ENCODE results near the gene DLX1. TPM values are rescaled to one million over a fixed set of nuclear protein-coding genes. Genes with fewer than 3 reads are reported as not detected.

The DLX1 gene
- total RNA-seq, 2 donors from 2014 or later, result not detected

DNA sequence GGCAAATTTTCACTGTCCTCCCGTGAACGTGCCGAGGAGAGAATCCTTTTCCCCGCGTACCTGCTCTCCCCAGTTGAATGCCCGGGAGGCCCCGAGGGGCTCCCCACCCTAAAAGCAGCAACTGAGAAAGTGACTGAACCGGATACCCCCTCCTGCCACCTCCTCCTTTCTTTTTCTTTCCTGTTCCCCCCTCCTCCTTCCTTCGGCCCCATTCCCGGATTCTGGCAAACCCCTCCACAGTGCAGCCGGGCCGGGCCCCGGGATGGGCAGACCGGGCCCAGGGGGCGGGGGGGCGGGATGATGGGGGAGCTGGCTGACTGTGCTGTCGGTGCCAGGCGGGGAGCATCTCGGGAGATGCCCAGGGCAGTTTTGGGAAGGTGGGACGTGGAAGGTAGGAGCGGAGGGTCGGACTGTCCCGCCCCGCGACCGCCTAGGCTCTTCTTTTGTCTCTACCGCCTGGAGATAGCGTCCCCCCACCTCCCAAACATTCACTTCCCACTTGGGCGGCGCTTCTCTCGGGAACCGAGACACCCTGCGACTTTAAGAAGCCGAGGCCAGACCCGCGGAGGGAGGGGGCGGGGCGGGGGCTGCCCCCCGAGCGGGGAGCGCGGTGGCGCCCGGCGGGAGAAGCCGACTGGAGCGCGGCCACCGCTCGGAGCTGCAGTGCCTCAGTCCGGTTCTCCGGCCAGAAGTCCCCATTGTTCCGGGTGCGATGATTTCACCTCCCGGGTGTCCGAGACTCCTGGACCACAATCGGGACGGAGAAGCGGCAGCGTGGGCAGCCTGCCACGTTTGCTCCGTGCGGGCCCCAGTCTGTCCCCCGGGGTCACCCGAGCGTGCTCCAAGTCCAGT is 9.2 kb downstream of the DLX1 start:
- peaks cover 11% of the 10 kb centered on the region for H3K36me3 Mint-ChIP-seq
- H3K4me3 Mint-ChIP-seq, result peak overlapping the region; percentile 82
- ATAC-seq (no peak), DNase-seq (ENCODE audit: low spot score) (no peak)
- peaks cover 52 to 63% of the 10 kb centered on the region in 2 donors for H3K27me3 Mint-ChIP-seq
- H3K4me1 Mint-ChIP-seq (ENCODE audit: low read depth in 2 of 2), result peaks cover 32 to 43% of the 10 kb centered on the region in 2 donors
- H3K27ac Mint-ChIP-seq, result peak overlapping the region; percentile 38 to 62
- H3K9me3 Mint-ChIP-seq, result no peaks in the 10 kb centered on the region

- Mint-ChIP-seq H3K4me1 (ENCODE audit: low read depth in 2 of 2) (peaks cover 29 to 43% of the 10 kb centered on the region in 2 donors), H3K9me3 (no peaks in the 10 kb centered on the region), H3K4me3 (peak overlapping the region; percentile 78), H3K36me3 (peaks cover 11% of the 10 kb centered on the region), H3K27ac (no peak overlapping the region), H3K27me3 (peaks cover 45 to 55% of the 10 kb centered on the region in 2 donors)
- ATAC-seq, result peak; percentile 85 to 89
- DNase-seq (ENCODE audit: low spot score), result peak; percentile 85
These were observed 10.0 kb downstream of the DLX1 start for GRCh38 chr2:172095146-172095904.

DNA sequence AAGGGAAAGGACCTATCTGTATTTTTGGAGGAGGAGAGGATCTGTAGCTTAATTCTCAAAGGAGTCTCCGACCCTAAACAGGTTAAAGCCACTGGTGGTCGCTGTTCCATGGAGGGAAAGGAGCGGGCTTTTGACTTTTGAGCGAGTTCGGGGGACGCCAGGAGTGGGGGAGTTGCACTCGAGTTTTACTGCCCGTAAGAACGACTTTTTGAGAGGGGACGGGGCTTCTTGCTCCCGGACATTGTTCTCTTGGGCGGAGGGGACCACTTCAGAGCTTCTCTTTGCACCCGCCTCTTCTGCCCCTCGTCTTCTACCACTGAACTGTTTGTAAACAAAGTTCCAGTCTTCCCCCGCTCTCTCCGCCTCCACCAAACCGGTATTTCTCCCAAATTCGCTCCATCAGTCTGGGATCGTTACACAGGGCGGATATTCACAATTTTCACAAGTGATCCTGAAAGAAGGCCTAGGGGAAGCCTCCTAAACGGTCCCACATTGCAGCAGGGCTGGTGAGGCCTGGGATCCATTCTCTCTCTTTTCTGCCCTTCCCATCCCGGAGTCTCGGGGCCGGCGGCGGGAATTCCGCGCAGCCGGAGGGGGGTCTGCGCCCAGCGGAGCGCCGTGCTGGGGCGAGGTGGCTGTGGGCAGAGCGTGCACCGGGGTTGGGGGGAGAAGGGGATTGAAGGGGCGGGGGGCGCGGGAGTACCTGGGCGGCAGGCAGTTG is 10.8 kb downstream of the DLX1 start:
- ATAC-seq (no peak), DNase-seq (ENCODE audit: low spot score) (no peak)
- peaks cover 32 to 43% of the 10 kb centered on the region in 2 donors for H3K4me1 Mint-ChIP-seq (ENCODE audit: low read depth in 2 of 2)
- H3K4me3 Mint-ChIP-seq, result peak overlapping the region; percentile 78
- no peak overlapping the region for H3K27ac Mint-ChIP-seq
- H3K9me3 Mint-ChIP-seq, result no peaks in the 10 kb centered on the region
- peaks cover 45 to 54% of the 10 kb centered on the region in 2 donors for H3K27me3 Mint-ChIP-seq
- H3K36me3 Mint-ChIP-seq, result peaks cover 11% of the 10 kb centered on the region

DNA sequence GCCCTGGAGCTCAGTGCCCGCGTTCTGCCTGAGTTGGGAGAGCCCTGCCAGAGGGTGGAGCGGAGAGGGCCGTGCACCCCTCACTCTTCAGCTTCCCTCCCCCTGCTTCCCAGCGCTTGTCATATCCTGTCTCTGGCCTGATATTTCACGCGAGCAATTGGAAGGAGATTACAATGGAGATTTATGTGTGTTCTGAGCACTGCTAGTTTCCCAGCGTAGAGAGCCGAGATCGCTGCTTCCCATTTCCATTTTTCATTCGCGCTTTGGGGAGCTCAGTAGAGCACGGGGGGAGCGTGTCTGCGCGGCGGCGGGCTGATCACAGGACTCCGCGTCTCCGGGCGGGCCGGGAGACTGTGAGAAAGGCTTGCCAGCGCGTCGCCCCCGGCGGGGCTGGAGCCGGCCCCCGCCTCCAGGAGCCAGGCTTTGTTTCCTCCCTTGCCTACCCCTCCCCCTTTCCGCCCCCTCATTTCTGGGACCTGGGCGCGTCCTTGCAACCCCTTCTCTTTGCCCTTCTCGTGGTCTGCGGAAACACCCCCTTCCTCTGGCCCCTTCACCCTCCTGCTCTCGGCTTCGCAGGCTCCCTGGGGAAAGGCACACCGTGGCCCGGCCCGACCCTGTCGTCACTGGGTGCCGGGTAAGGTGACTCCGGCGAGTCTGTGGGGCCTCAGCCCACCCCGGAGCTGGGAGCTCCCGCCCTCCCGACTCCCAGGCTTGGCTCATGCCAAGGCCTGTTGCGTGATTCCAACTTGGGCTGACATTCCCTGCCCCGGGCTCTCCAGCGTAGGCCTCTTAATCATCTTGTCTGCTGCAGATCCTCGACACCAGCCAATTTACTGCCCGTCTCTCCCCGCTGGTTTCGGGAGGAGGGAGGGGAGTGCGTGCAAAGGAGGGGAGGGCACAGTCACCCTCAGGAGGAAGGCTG is 11.6 kb downstream of the DLX1 start:
- Mint-ChIP-seq H3K27ac (no peak overlapping the region), H3K27me3 (peaks cover 46 to 54% of the 10 kb centered on the region in 2 donors), H3K9me3 (no peaks in the 10 kb centered on the region), H3K36me3 (peaks cover 11% of the 10 kb centered on the region), H3K4me1 (ENCODE audit: low read depth in 2 of 2) (peaks cover 37 to 45% of the 10 kb centered on the region in 2 donors), H3K4me3 (peak overlapping the region; percentile 75)
- ATAC-seq (no peak), DNase-seq (ENCODE audit: low spot score) (no peak)

- Mint-ChIP-seq H3K27me3 (peaks cover 44 to 51% of the 10 kb centered on the region in 2 donors), H3K27ac (no peak overlapping the region), H3K9me3 (no peaks in the 10 kb centered on the region), H3K4me1 (ENCODE audit: low read depth in 2 of 2) (peaks cover 43 to 48% of the 10 kb centered on the region in 2 donors), H3K4me3 (no peak overlapping the region), H3K36me3 (peaks cover 11% of the 10 kb centered on the region)
- ATAC-seq, result no peak
- DNase-seq (ENCODE audit: low spot score), result no peak
These were observed 12.3 kb downstream of the DLX1 start for GRCh38 chr2:172097557-172098131.

- no peak for ATAC-seq
These were observed 13.0 kb downstream of the DLX1 start for GRCh38 chr2:172098287-172098649.

GRCh38 chr2:172098650-172099471 is 13.6 kb downstream of the DLX1 start:
- Mint-ChIP-seq H3K36me3 (peaks cover 8% of the 10 kb centered on the region), H3K27me3 (peaks cover 37 to 44% of the 10 kb centered on the region in 2 donors), H3K27ac (peak overlapping the region; percentile 1 to 16), H3K4me1 (ENCODE audit: low read depth in 2 of 2) (peaks cover 43 to 50% of the 10 kb centered on the region in 2 donors), H3K4me3 (peak overlapping the region; percentile 71), H3K9me3 (no peaks in the 10 kb centered on the region)
- ATAC-seq (peak; percentile 46 to 66), DNase-seq (ENCODE audit: low spot score) (peak; percentile 85)

More at GRCh38 chr2:172098287-172098649, 13.0 kb downstream of the DLX1 start:
- no peaks in the 10 kb centered on the region for H3K9me3 Mint-ChIP-seq
- peaks cover 11% of the 10 kb centered on the region for H3K36me3 Mint-ChIP-seq
- H3K27ac Mint-ChIP-seq, result peak overlapping the region; percentile 1 to 16
- no peak for DNase-seq (ENCODE audit: low spot score)
- peak overlapping the region; percentile 71 for H3K4me3 Mint-ChIP-seq
- peaks cover 44 to 50% of the 10 kb centered on the region in 2 donors for H3K4me1 Mint-ChIP-seq (ENCODE audit: low read depth in 2 of 2)
- H3K27me3 Mint-ChIP-seq, result peaks cover 39 to 45% of the 10 kb centered on the region in 2 donors

DNA sequence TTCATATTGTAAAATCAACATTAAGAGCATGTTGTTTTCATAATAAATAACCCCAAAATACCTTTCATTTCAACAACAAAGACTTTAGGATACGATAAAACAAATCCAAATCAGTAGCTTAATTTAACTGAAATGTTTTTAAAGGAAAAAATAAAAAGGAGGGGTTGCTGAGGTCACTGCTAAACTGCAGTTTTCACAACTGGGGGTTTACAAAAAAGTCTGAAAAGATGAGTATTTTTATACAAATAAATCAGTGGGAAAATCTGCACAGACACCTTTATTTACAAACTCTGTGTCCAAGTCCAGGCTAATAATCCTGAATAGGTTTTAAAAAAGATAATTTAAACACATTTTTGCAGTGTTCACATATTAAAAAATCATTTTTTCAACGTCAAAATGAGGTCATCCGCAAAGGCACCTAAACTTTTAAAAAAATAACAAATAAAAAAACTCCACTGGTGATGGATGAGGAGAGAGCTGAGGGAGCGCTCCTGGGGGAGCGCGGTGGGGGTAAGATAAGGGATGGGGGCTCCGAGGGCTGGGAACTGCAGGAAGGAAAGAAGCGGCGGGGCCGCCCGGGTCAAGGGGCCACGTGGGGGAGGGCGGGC is 14.3 kb downstream of the DLX1 start:
- no peaks in the 10 kb centered on the region for H3K9me3 Mint-ChIP-seq
- no peak overlapping the region for H3K4me3 Mint-ChIP-seq
- peaks cover 40 to 46% of the 10 kb centered on the region in 2 donors for H3K27me3 Mint-ChIP-seq
- H3K27ac Mint-ChIP-seq, result no peak overlapping the region
- H3K36me3 Mint-ChIP-seq, result peaks cover 6% of the 10 kb centered on the region
- DNase-seq (ENCODE audit: low spot score) (no peak), ATAC-seq (no peak)
- H3K4me1 Mint-ChIP-seq (ENCODE audit: low read depth in 2 of 2), result peaks cover 44 to 52% of the 10 kb centered on the region in 2 donors

DNA sequence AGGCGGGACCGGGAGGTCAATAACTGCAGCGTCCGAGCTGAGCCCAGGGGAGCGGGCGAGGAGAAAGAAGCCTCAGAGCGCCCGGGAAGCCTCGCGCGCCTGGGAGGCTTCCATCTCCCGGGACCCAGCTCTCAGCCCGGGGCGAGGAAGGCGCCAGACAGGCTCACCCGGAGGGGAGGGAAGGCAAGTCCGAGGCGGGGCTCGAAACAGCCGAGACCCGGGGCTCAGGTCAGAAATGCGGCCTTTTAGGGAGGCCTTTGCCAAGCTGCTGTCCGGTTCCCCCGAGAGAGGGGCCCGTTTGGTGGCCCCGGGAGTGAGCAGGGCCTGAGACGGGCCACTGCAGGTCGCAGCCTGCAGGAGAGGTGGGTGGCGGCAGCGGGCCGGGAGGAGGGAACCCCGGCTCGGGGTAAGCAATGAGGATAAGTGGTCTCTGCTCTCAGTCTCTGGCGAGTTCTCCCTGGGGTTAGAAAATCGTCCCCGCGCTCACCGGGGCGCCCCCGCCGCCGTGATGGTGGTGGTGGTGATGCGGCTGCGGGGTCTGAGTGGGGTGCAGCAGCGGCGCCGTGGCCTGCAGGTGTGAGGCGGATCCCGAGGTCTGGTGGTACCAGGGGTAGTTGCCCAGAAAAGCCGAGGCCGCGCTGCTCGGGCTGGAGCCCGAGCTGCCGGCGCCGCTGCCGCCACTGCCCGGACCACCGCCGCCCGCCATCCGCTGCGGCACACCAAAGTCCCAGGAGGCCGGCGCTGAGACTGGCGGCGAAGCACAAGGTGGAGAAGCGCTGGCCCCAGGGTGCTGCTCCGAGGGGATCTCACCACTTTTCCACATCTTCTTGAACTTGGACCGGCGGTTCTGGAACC is 15.0 kb downstream of the DLX1 start:
- Mint-ChIP-seq H3K36me3 (peaks cover 6% of the 10 kb centered on the region), H3K4me1 (ENCODE audit: low read depth in 2 of 2) (peaks cover 42 to 49% of the 10 kb centered on the region in 2 donors), H3K27ac (no peak overlapping the region), H3K4me3 (peak overlapping the region; percentile 38), H3K9me3 (no peaks in the 10 kb centered on the region), H3K27me3 (peaks cover 41 to 52% of the 10 kb centered on the region in 2 donors)
- DNase-seq (ENCODE audit: low spot score), result no peak
- no peak for ATAC-seq

- DNase-seq (ENCODE audit: low spot score), result no peak
- H3K27me3 Mint-ChIP-seq, result peaks cover 40 to 50% of the 10 kb centered on the region in 2 donors
- peaks cover 33 to 40% of the 10 kb centered on the region in 2 donors for H3K4me1 Mint-ChIP-seq (ENCODE audit: low read depth in 2 of 2)
- no peaks in the 10 kb centered on the region for H3K9me3 Mint-ChIP-seq
- H3K36me3 Mint-ChIP-seq, result peaks cover 6% of the 10 kb centered on the region
- no peak for ATAC-seq
- peak overlapping the region; percentile 81 for H3K4me3 Mint-ChIP-seq
- peak overlapping the region; percentile 35 to 57 for H3K27ac Mint-ChIP-seq
These were observed 15.9 kb downstream of the DLX1 start for GRCh38 chr2:172100935-172101820.

Measured in natural killer cell treated with Interleukin-12 subunit alpha and Interleukin-12 subunit beta and Interleukin-15 and Interleukin-18, amount 100 ng/mL, for 72 hours (primary cell).